Pancreas (tissue), 10 donors: ENCODE results near the gene EDC3. TPM values are rescaled to one million over a fixed set of nuclear protein-coding genes. Genes with fewer than 3 reads are reported as not detected.

Source experiments
- ATAC-seq, 4 donors: fragments of 200-7000 bp; cut with Tn5 transposase; one replicate each; pipeline versions ENCODE4 v1.8.0 to v1.9.1; 2020; ENCODE audit warnings: mild to moderate bottlenecking in 4 of 4, moderate library complexity in 4 of 4
- DNase-seq, 6 donors: peaks; one replicate each; pipeline ENCODE4 v3.0.0-alpha.2; 2020
- FAIRE-seq: peaks from 2 replicates; lab custom pipeline; 2012; peaks lifted over from hg19 to GRCh38; lab: Jason Lieb, UNC
- H3K27ac ChIP-seq, 4 donors: fragments of 200-600 bp; sonication (generic); 1 replicate in 3 of 4; 2 replicates in 1 of 4; pipeline versions ENCODE4 v1.5.0 to v1.8.0; 2020
- H3K27me3 ChIP-seq, 4 donors: fragments of 200-600 bp; one replicate each; pipeline ENCODE4 v1.8.0; 2021
- H3K36me3 ChIP-seq, 3 donors: fragments of 200-600 bp; sonication (generic) in 1 of 3; one replicate each; pipeline versions ENCODE4 v1.5.0 to v1.8.0; 2020 to 2021
- H3K4me1 ChIP-seq, 3 donors: fragments of 200-600 bp; one replicate each; pipeline ENCODE4 v1.8.0; 2021
- H3K4me3 ChIP-seq, 4 donors: fragments of 200-600 bp; sonication (generic) in 2 of 4; one replicate each; pipeline versions ENCODE4 v1.5.0 to v1.8.0; 2020 to 2021
- H3K9me3 ChIP-seq, 4 donors: fragments of 200-600 bp; one replicate each; pipeline ENCODE4 v1.8.0; 2021
- WGBS, 2 donors: extraction: QIAGEN DNeasy Blood & Tissue Kit; methylation state at CpG; one replicate each; pipeline ENCODE4 v1.1.7; 2013; 5-methylcytosine and 5-hydroxymethylcytosine counted together
- intact Hi-C, 3 donors: fragments of 100-400 bp; cut with DNase I; formaldehyde crosslinking; loops; one replicate each; pipeline versions ENCODE4 v1.11.1 to v1.14.2; 2022
- polyA plus RNA-seq, 2 donors: library from polyadenylated mRNA; stranded (reverse); fragments of 200-250 nt; gene quantifications; one replicate each; pipeline ENCODE4 v1.2.3, GENCODE V29; 2013
- total RNA-seq, 6 donors: library from RNA; stranded (reverse); fragmentation: NEBNext Ultra II Directional in 4 of 6; extraction: Animal tissue kit (Norgen Biotek cat#: 25700) in 4 of 6; gene quantifications; one replicate each; pipeline versions ENCODE4 v1.2.1 to v1.2.4, GENCODE V29; 2021 to 2023
- TF ChIP-seq, protein P1 (sequence below), 4 donors: fragments of 200-600 bp; sonication (generic) in 3 of 4; IDR thresholded peaks; one replicate each; pipeline versions ENCODE4 v1.5.0 to v1.8.0; 2021; ENCODE audit warnings: antibody characterized with exemption in 4 of 4
- donor health status: healthy with polysubstance abuse.
- donor health status: DM: no; HTN: no; CAD: no; lungs with moderate emphysema.
- donor health status: DM: no; HTN: no; CAD: no.
- donor health status: control.
- donor health status: control.
- donor health status: Bipolar disorder and iron deficiency.
- donor health status: DM: yes; HTN: yes; CAD: no.
- donor health status: DM: no; HTN: no; CAD: no.
- donor health status: DM: no; HTN: no; CAD: no.
- donor health status: DM: yes; HTN: yes; CAD: no.

Gene EDC3
- total and polyA plus RNA-seq, 8 donors = 7.6 to 19.5 (median 11.5) TPM

DNA sequence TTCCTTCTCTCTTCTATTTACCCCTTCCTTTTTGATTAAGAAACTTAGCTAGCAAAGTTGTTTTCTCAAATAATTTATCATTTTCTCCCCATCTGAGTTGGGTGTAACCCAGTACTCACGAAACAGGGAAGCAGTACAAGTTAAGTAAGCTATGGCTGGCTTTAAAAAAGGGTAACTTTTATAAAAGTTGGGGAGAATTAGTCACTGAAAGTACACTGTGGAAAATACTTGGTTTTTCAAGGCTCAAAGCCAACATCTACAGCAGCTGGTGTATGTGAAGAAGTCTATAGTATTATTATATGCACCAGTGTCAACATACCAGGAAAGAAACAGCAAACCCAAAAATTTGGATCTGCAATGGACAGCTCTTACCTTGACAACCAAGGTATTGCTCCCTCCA, 54.7 kb downstream of the EDC3 start:
- no peak for FAIRE-seq
- WGBS, 2 donors = 85 to 87% methylated on average over 1 of the region's 1 CpG
- no peak overlapping the region for H3K27ac ChIP-seq
- no peak for ATAC-seq
- peaks cover 0 to 20% (median 6%) of the 10 kb centered on the region in 3 donors for H3K36me3 ChIP-seq
- H3K9me3 ChIP-seq = no peaks in the 10 kb centered on the region
- H3K4me3 ChIP-seq = no peak overlapping the region
- intact Hi-C loops = no loop called here
- TF ChIP-seq, protein P1, sequence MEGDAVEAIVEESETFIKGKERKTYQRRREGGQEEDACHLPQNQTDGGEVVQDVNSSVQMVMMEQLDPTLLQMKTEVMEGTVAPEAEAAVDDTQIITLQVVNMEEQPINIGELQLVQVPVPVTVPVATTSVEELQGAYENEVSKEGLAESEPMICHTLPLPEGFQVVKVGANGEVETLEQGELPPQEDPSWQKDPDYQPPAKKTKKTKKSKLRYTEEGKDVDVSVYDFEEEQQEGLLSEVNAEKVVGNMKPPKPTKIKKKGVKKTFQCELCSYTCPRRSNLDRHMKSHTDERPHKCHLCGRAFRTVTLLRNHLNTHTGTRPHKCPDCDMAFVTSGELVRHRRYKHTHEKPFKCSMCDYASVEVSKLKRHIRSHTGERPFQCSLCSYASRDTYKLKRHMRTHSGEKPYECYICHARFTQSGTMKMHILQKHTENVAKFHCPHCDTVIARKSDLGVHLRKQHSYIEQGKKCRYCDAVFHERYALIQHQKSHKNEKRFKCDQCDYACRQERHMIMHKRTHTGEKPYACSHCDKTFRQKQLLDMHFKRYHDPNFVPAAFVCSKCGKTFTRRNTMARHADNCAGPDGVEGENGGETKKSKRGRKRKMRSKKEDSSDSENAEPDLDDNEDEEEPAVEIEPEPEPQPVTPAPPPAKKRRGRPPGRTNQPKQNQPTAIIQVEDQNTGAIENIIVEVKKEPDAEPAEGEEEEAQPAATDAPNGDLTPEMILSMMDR (IDR thresholded peaks at IDR 0.05) = no peak
- no peaks in the 10 kb centered on the region for H3K27me3 ChIP-seq
- peaks cover 26 to 29% (median 29%) of the 10 kb centered on the region in 3 donors for H3K4me1 ChIP-seq
- no peak for DNase-seq

- 60 to 72% methylated on average over 1 of the region's 1 CpG for WGBS, 2 donors
- TF ChIP-seq, protein P1 (IDR thresholded peaks at IDR 0.05) = no peak
- FAIRE-seq (no peak), DNase-seq (no peak), ATAC-seq (no peak)
- Histone ChIP-seq H3K9me3 (no peaks in the 10 kb centered on the region), H3K4me3 (no peak overlapping the region), H3K36me3 (peaks cover 0 to 34% (median 13%) of the 10 kb centered on the region in 3 donors), H3K27me3 (no peaks in the 10 kb centered on the region), H3K27ac (no peak overlapping the region), H3K4me1 (peaks cover 7% of the 10 kb centered on the region in 3 donors)
- intact Hi-C loops = loop anchor here in 1 of 3 donors (10.0 kb wide), 1 partner anchor 318 kb away; the partner anchor contains the start of gene RPP25
These were observed 58.8 kb downstream of the EDC3 start for GRCh38 chr15:74636984-74637383.

DNA sequence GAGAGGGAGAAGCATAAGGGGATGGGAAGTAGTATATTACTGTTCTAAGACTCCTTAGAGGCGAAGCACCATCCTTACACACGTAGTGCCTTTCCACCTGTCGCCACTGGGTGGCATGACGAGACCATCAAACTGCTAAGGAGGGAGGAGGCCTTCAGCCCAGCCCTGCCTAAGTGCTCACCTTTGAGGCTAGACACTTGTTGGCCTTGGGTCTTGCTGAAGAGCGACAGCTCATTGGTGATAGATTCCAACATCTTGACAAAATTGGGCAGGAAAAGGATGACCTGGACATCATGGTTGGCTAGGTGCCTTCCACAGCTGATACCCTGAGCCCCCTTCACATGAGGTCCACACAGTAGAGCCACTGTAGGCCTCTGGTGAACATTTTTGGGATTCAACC, 60.6 kb downstream of the EDC3 start:
- TF ChIP-seq, protein P1 (IDR thresholded peaks at IDR 0.05) = peak; percentile 70 to 86 (median 82)
- 14 to 21% methylated on average over 5 of the region's 5 CpGs for WGBS, 2 donors
- ATAC-seq = peak; percentile 71 to 88 (median 86)
- Histone ChIP-seq H3K4me3 (no peak overlapping the region), H3K27me3 (no peaks in the 10 kb centered on the region), H3K9me3 (no peaks in the 10 kb centered on the region), H3K27ac (no peak overlapping the region), H3K4me1 (no peaks in the 10 kb centered on the region), H3K36me3 (peaks cover 0 to 37% (median 13%) of the 10 kb centered on the region in 3 donors)
- DNase-seq = peak in 5 of 6 donors; percentile 39 to 84 (median 74)
- no peak for FAIRE-seq
- intact Hi-C loops = loop anchor here in 1 of 3 donors (2.0 to 10.0 kb wide), 2 partner anchors 134 to 320 kb away; partner anchors contain the start of gene RPP25

DNA sequence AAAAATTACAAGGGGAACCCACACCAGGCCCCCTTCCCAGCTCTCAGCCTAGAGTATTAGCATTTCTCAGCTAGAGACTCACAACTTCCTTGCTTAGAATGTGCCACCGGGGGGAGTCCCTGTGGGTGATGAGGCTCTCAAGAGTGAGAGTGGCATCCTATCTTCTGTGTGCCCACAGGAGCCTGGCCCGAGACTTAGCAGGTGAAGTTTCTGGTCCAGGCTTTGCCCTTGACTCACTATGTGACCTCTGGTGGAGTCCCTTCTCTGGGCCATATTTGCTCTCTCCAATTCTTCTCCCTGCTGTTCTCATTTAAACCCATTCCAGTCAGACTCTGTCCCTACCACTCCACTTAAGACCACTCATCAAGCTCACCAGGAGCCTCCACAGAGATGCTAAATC, 62.0 kb downstream of the EDC3 start:
- H3K9me3 ChIP-seq = no peaks in the 10 kb centered on the region
- H3K36me3 ChIP-seq = peaks cover 3 to 41% (median 19%) of the 10 kb centered on the region in 3 donors
- H3K27me3 ChIP-seq = no peaks in the 10 kb centered on the region
- intact Hi-C loops = loop anchor here in 2 of 3 donors (2.0 to 10.0 kb wide), 3 partner anchors 134 to 321 kb away; partner anchors contain the start of gene RPP25 (in 1 of the 2)
- no peak overlapping the region for H3K4me3 ChIP-seq
- TF ChIP-seq, protein P1 (IDR thresholded peaks at IDR 0.05) = no peak
- ATAC-seq (no peak), FAIRE-seq (no peak), DNase-seq (no peak)
- no peak overlapping the region for H3K27ac ChIP-seq
- no peaks in the 10 kb centered on the region for H3K4me1 ChIP-seq
- 70 to 80% methylated on average over 2 of the region's 2 CpGs for WGBS, 2 donors

- no peaks in the 10 kb centered on the region for H3K27me3 ChIP-seq
- no peak overlapping the region for H3K27ac ChIP-seq
- DNase-seq (peak in 2 of 6 donors; percentile 12 to 48), FAIRE-seq (no peak), ATAC-seq (no peak)
- no peaks in the 10 kb centered on the region for H3K4me1 ChIP-seq
- 83 to 86% methylated on average over 9 of the region's 9 CpGs for WGBS, 2 donors
- intact Hi-C loops = loop anchor here in 2 of 3 donors (5.0 to 10.0 kb wide), 2 partner anchors 135 to 322 kb away; partner anchors contain the start of gene RPP25 (in 1 of the 2)
- H3K4me3 ChIP-seq = no peak overlapping the region
- TF ChIP-seq, protein P1 (IDR thresholded peaks at IDR 0.05) = no peak
- H3K9me3 ChIP-seq = no peaks in the 10 kb centered on the region
- H3K36me3 ChIP-seq = peaks cover 8 to 53% (median 29%) of the 10 kb centered on the region in 3 donors
These were observed 63.2 kb downstream of the EDC3 start for GRCh38 chr15:74632601-74633000.
